Motor neuron (in vitro differentiated cells): ENCODE data around the gene KCNQ2. TPM values are rescaled to one million over a fixed set of nuclear protein-coding genes. Genes with fewer than 3 reads are reported as not detected.

Experiments used
- ATAC-seq, 8 experiments: fragments of 200-7000 bp; cut with Tn5 transposase; replicated peaks in 6 of 8; 2 replicates each; pipeline ENCODE4 v1.8.0; 2021; ENCODE audit warnings: mild to moderate bottlenecking in 8 of 8, moderate library complexity in 8 of 8
- H3K27ac ChIP-seq, 2 donors: fragments of 250-450 bp; sonication (Bioruptor Pico); 2 replicates each; pipeline ENCODE4 v1.9.0; 2021; ENCODE audit warnings: antibody characterized with exemption in 2 of 2, mild to moderate bottlenecking in 2 of 2, moderate library complexity in 1 of 2
- H3K4me1 ChIP-seq, 2 donors: fragments of 250-450 bp; sonication (Bioruptor Pico); replicated peaks in 1 of 2; 2 replicates each; pipeline ENCODE4 v1.6.1; 2021; ENCODE audit warnings: antibody characterized with exemption in 2 of 2, mild to moderate bottlenecking in 2 of 2, moderate library complexity in 1 of 2
- H3K4me3 ChIP-seq, 5 donors: fragments of 250-450 bp; sonication (Bioruptor Pico); 2 replicates each; pipeline ENCODE4 v1.9.0; 2021; ENCODE audit warnings: antibody characterized with exemption in 5 of 5, mild to moderate bottlenecking in 5 of 5, moderate library complexity in 4 of 5
- WGBS, 10 experiments: fragments of 450-650 bp; shearing (Covaris generic); methylation state at CpG; one replicate each; pipeline ENCODE4 v1.0.0; 2022; 5-methylcytosine and 5-hydroxymethylcytosine counted together
- in situ Hi-C, 9 experiments: fragments of 400-800 bp; cut with MboI; loops; one replicate each; pipeline ENCODE4 v1.15.0; 2021; ENCODE audit warnings: low sequenced_read_pairs in 9 of 9, low pct_unique_long_range_greater_than_20kb in 2 of 9; ENCODE audit not compliant: unreplicated experiment in 9 of 9
- total RNA-seq, 8 experiments: library from RNA; unstranded; fragments of 300-600 nt; gene quantifications; 2 replicates each; pipeline versions ENCODE4 v1.2.3 to v1.2.4, GENCODE V29; 2022

The KCNQ2 gene
- total RNA-seq, 8 experiments from 2014 or later: 0.18 to 124 (median 58.4) TPM

DNA sequence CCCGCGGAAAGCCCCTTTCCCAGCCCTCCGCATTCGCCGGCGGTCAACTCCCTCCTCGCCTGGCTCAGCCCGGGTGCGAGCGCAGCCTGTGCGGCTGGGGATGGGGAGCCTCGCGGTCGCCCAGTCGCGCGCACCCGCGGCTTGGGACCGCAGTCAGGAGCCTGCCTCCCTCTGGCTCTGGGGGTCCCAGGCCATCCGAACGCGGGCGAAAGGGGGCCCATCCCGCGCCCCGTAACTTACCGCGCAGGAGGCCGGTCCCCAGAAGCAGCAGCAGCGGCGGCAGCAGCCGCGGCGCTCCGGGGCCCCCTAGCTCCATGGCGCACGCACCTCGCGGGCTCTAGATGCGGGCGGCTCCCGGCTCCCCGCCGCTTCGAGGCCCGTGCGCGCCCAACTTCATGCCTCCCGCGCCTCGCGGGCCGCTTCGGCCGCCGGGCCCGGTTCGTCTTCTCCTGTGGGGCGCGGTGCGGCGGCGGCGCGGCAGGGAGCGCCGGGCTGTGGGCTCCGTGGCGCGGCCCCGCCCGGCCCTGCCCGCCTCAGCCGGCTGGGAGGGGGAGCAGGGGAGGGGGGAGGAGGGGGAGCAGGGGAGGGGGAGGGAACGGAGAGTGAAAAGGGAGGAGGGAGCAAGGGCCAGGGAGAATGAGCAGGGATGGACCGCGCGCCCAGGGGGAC, 111.5 kb downstream of the KCNQ2 start, which contains the start of gene CHRNA4:
Gene CHRNA4 (minus strand): TSS at position 500 of the 669 bp plus-strand sequence. CDS start 184 bp downstream, at position 316.
- in situ Hi-C loops: no loop called here
- Histone ChIP-seq H3K4me1 (peaks cover 53 to 60% of the 10 kb centered on the region in 2 donors), H3K27ac (peak within 1 kb of the TSS; percentile 65 to 70), H3K4me3 (peak within 1 kb of the TSS; percentile 43 to 62 (median 46))
- WGBS, 10 experiments: 0% methylated on average over 3 of the region's 79 CpGs; no CpG with 5 or more reads in 9 of the 10 experiments
- ATAC-seq: peak in 6 of 8 experiments; percentile 18 to 57 (median 47)

DNA sequence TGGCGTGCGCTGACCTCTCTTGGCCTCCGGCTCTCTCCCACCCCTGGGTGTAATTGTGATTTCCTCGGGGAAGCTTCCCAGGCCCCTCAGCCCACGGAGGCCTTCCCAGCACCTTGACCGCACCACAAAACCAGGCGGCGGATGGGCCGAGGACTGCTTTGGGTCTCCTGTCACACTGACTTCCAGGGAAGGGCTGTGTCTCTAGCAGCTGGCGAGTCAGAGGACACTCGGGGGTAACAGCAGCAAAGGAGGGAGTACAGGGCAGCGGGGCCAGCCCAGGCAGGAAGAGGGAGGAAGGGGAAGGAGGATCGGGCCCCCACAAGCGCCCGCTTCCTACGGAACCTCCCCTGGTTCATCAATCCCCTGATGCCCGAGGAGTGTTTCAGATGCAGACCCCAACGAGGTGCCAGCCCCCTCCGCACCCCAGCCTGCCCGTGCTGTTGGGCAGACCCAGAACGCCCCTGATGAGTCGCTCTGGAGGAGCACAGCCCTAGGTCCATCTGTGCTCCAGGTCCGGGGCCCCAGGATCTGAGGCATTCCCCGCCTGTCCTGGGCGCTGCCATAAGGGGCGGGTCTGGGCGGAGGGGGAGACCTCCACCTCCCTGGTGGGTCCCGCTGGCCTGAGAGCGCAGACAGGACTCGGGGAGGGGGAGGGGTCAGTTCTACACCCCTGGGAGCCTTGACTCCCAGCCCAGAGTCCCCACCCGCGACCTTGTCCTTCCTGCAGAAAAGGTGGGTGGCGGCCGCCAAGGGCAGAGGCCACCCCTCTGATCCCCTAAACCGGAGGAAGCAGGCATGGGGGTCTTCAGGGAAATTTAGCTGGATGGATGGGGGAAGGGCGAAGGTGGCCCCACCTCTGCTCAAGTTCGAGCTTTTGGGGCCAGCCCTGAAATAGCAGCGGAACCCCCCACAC, 112.3 kb downstream of the KCNQ2 start:
- Histone ChIP-seq H3K4me1 (peaks cover 48 to 55% of the 10 kb centered on the region in 2 donors), H3K27ac (peak overlapping the region; percentile 61 to 65), H3K4me3 (peak overlapping the region; percentile 43 to 62 (median 46))
- 0 to 100% (median 27%) methylated on average over 1 to 7 of the region's 38 CpGs; no CpG with 5 or more reads in 3 of the 10 experiments for WGBS, 10 experiments
- in situ Hi-C loops: no loop called here
- ATAC-seq: peak in 5 of 8 experiments; percentile 16 to 34 (median 25)

DNA sequence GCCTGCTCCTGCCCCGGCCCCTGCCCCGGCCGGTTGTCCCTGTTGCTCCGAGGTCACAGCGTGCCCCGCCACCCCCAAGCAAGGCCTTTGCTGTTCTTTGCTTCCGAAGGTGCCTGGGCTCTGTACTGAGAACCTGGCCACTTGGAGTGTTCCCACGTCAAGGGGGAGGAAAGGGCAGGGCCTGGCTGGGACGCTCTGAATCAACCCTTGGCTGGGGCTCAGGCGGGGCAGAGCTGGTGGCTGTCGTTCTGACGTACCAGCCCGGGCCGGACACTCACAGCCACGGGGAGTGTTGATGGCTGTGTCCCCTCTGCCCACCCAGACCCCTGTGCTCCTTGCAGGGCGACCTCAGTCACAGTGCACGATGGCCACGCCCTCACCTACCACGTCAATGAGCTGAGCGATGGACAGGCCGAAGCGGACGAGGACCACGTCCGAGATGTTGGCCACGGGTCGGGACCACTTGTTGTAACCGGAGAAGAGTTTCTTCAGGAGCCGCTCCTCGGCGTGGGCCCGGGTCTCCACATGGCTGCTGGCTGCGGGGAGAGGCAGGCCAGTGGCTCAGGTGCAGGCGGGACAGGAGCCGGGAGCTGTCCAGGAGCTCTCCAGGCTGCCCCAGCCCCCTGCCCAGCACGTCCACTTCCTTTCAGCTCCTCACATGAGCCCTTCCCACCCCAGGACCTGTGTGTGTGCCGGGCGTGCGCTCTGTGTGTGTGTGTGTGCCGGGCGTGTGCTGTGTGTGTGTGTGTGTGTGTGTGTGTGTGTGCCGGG, 113.1 kb downstream of the KCNQ2 start:
- peaks cover 44 to 46% of the 10 kb centered on the region in 2 donors for H3K4me1 ChIP-seq
- H3K27ac ChIP-seq: no peak overlapping the region
- 40 to 93% (median 74%) methylated on average over 4 to 12 of the region's 42 CpGs; no CpG with 5 or more reads in 4 of the 10 experiments for WGBS, 10 experiments
- in situ Hi-C loops: no loop called here
- H3K4me3 ChIP-seq: peak overlapping the region in 1 of 5 donors; percentile 44
- ATAC-seq: no peak

DNA sequence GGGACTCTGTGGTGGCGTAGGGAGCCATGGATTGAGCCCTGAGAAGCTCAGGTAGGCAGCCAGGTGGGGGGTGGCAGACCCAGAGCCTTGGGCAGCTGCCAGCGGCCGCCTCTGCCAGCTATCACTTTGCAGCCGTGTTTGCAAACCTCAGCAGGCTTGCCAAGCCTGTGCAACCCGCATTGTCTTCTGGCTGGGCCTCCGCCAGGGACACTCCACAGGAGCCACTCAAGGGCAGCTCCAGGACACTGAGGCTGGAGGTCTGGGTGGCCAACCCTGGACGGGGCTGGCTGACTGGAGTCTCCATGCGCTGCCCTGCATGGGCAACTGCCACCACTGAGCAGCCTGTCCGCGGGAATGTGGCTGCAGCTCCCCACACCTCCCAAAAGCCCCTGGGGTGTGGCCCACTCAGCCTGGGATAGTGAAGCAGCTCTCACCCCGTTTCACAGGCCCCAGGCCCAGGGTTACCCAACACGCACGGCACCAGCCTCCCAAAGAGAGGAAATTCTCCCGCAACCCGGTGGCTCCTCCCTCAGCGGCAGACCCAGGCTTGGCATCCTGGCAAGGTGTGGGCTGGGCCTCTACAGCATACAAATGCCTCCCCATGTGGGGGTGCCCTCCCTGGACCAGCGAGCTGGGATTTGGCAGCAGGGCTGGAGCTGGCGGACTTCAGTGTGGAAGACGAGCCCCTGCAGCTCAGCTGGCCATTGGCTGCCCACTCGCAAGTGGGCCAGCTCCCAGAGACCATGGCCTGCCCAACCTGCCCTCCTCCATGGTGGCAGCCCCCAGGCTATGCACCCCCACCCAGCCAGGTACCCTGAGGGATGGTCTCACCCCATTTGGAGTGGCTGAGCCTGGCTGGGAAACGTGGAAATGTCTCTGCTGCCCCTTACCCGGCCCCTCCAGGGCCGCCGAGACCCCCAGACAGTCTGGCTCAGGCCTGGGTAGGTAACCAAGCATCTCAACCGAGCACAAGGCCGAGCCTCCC, 114.2 kb downstream of the KCNQ2 start:
- peak in 1 of 8 experiments; percentile 3 for ATAC-seq
- WGBS, 10 experiments: 40 to 92% (median 53%) methylated on average over 1 to 6 of the region's 26 CpGs; no CpG with 5 or more reads in 5 of the 10 experiments
- no peak overlapping the region for H3K4me3 ChIP-seq
- in situ Hi-C loops: no loop called here
- peaks cover 33 to 35% of the 10 kb centered on the region in 2 donors for H3K4me1 ChIP-seq
- H3K27ac ChIP-seq: no peak overlapping the region

DNA sequence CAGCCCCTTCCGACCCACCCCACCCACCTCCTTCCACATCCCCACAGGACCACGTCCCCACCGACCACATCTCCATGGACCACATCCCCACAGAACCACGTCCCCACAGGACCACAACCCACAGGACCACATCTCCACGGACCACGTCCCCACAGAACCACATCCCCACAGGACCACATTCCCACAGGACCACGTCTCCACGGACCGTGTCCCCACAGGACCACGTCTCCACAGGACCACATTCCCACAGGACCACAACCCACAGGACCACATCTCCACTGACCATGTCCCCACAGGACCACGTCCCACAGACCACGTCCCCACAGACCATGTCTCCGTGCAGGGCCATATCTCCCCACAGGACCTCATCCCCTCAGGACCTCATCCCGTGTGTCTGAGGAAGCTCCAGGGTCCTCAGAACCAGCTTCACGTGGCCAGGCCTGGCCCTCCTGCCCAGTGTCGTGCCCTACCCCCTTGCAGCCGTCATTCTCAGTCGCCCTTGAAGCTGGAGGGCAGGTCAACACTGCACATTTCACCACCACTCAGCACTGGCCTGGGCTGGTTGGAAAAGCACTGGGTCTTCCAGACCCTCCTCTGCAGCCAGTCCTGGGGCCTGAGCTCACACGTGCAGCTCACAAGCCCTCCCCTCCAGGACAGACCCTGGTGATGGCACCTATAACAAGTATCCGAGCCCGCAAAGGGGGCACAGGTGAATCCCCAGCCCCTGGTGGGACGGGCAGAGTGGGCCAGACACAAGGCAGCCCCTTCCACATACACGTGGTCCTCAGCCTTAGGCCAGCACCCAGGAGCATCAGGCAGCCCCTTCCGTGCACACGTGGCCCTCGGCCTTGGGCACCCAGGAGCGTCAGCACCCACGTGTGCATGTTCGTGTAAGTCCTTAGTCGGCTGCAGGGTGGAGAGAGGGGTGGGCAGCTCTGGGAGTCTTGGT, 115.2 kb downstream of the KCNQ2 start:
- no peak overlapping the region for H3K27ac ChIP-seq

DNA sequence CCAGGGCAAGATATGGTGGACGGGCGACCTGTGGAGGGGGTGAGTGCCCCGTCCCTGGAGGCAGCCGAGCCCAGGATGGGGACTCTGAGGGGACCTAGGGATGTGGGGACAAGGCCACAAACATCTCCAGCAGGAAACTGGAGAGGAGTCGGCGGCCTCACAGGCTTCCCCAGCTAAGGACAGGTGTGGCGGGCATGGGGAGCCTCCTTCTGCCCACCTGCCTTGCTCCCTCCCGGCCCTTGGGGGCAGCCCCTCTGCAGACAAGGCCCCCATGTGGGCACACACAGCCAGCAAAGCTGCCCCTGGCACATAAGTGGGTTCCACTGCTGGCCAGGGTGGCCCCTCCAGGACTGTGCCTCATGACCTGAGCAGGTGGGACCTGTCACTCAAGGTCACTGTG, 115.9 kb downstream of the KCNQ2 start:
- ATAC-seq: no peak
- in situ Hi-C loops: no loop called here
- Histone ChIP-seq H3K4me1 (peaks cover 31 to 32% of the 10 kb centered on the region in 2 donors), H3K27ac (no peak overlapping the region), H3K4me3 (no peak overlapping the region)
- WGBS, 10 experiments: 100% methylated on average over 1 of the region's 8 CpGs; no CpG with 5 or more reads in 9 of the 10 experiments

More for the DNA sequence above, 115.2 kb downstream of the KCNQ2 start:
- no peak for ATAC-seq
- no peak overlapping the region for H3K4me3 ChIP-seq
- peaks cover 33 to 35% of the 10 kb centered on the region in 2 donors for H3K4me1 ChIP-seq
- 18 to 73% methylated on average over 3 to 5 of the region's 30 CpGs; no CpG with 5 or more reads in 8 of the 10 experiments for WGBS, 10 experiments
- in situ Hi-C loops: no loop called here

DNA sequence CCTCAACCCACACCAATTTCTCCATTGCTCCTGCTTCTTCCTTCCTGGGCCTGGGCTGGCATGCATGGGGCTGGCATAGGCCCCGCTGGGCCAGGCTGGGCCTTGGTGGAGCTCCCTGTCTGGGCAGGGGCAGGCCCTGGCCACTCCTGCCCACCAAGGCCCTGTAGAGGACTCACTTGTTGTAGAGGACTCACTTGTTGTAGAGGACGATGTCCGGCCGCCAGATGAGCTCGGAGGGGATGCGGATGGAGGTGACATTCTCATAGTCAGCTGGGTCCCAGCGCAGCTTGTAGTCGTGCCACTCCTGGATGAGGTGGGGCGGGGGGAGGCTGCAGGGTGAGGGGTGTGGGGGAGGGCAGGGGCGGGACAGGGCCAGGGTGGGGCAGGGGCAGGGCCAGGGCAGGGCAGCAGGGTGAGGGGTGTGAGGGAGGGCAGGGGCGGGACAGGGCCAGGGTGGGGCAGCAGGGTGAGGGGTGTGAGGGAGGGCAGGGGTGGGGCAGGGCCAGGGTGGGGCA, 116.6 kb downstream of the KCNQ2 start:
- H3K4me1 ChIP-seq: peaks cover 29 to 30% of the 10 kb centered on the region in 2 donors
- no peak for ATAC-seq
- 64% methylated on average over 7 of the region's 11 CpGs; no CpG with 5 or more reads in 9 of the 10 experiments for WGBS, 10 experiments
- H3K4me3 ChIP-seq: no peak overlapping the region
- H3K27ac ChIP-seq: peak overlapping the region in 1 of 2 donors; percentile 36
- in situ Hi-C loops: no loop called here

DNA sequence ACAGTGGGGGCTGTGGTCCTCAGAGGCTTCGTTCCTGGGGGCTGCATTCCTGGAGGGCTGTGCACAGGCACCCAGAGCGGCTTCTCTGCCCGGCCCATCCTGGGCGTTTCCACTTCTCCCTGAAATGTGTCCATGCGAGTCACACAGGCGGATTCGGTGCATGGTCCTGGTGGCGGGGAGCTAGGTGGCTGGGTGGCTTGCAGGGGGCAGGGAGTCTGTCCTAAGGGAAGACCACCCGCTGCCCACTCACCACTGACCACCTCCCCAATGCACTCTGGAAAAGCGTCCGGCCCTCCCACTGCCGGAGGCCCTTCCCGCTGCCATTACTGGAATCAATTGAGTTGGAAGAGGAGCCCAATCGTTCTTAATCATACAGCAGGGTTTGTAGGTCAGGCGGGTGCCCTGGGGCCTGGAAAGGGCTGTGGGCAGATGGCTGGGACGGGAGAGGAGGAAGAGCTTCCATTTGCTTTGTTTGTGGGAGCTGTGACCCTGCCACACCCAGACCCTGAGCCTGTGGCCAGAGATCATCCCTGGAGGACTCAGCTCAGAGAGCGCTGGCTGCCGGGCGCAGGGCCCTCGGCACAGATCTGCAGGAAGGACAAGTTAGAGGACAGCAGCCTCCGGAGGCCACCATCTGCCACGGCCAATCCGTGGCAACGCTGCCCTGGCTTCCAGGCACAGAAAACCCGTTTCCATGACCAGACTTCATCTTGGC, 117.7 kb downstream of the KCNQ2 start:
- H3K4me1 ChIP-seq: peaks cover 20 to 25% of the 10 kb centered on the region in 2 donors
- ATAC-seq: no peak
- in situ Hi-C loops: no loop called here
- 9 to 100% (median 76%) methylated on average over 2 to 5 of the region's 25 CpGs; no CpG with 5 or more reads in 4 of the 10 experiments for WGBS, 10 experiments
- H3K4me3 ChIP-seq: no peak overlapping the region
- H3K27ac ChIP-seq: peak overlapping the region; percentile 21 to 34

DNA sequence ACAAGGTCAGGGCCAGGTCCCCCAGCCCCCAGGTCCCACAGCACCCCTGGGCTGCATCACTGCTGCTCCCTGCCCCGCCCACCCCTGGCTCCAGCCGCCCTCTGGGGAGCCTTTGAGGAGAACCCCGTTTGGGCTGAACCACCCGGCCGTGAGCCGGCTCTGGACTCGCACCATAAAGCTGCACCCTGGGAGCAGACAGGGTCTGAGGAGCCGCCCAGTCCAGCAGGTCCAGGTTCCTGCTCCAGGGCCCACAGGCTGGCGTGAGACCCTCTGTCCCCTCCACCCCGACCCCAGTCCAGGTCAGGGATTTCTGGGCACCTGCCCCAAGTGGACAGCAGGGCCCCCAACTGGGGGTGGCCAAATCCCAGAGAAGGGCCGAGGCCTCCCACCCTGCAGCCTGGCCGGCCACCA, 119.6 kb downstream of the KCNQ2 start:
- in situ Hi-C loops: no loop called here
- 73% methylated on average over 2 of the region's 12 CpGs; no CpG with 5 or more reads in 9 of the 10 experiments for WGBS, 10 experiments
- Histone ChIP-seq H3K27ac (no peak overlapping the region), H3K4me3 (no peak overlapping the region), H3K4me1 (peaks cover 15 to 25% of the 10 kb centered on the region in 2 donors)
- ATAC-seq: peak in 4 of 8 experiments; percentile 6 to 24 (median 16)
